Measurements from ENCODE around the gene GPX1. TPM values are rescaled to one million over a fixed set of nuclear protein-coding genes. Genes with fewer than 3 reads are reported as not detected.

The GPX1 gene
- total RNA-seq, 1 donor from 2014 or later: 607 TPM

GRCh38 chr3:49316696-49317457 is 41.3 kb downstream of the GPX1 start:
- no peak for DNase-seq (ENCODE audit: extremely low read depth, low read depth, low spot score)

GRCh38 chr3:49313896-49314688 is 44.1 kb downstream of the GPX1 start:
- no peak for DNase-seq (ENCODE audit: extremely low read depth, low read depth, low spot score)

- DNase-seq (ENCODE audit: extremely low read depth, low read depth, low spot score): no peak
Observed at GRCh38 chr3:49311283-49311682, 46.9 kb downstream of the GPX1 start.

GRCh38 chr3:49310677-49311076 is 47.5 kb downstream of the GPX1 start:
- DNase-seq (ENCODE audit: extremely low read depth, low read depth, low spot score): no peak

Other genes starting within 250 kb of the GPX1 start
- 37.7 and 43.1 TPM in 2 replicates for gene USP19, start 237.5 kb downstream of the GPX1 start, total RNA-seq
- 1,071 and 1,381 TPM in 2 replicates for gene LAMB2, start 225.3 kb downstream of the GPX1 start, total RNA-seq
- gene CCDC71, start 192.0 kb downstream of the GPX1 start, total RNA-seq: 40.8 and 41.9 TPM in 2 replicates
- 98.4 and 110 TPM in 2 replicates for gene KLHDC8B, start 186.8 kb downstream of the GPX1 start, total RNA-seq
- gene C3orf62, start 81.1 kb downstream of the GPX1 start, total RNA-seq: 2.3 and 5.8 TPM in 2 replicates
- 24.2 and 36.1 TPM in 2 replicates for gene USP4, start 18.3 kb downstream of the GPX1 start, total RNA-seq
- 584 and 601 TPM in 2 replicates for gene RHOA, start 53.6 kb upstream of the GPX1 start, total RNA-seq
- 18.4 and 28.7 TPM in 2 replicates for gene TCTA, start 54.1 kb upstream of the GPX1 start, total RNA-seq
- 1.9 and 2.5 TPM in 2 replicates for gene AMT, start 64.1 kb upstream of the GPX1 start, total RNA-seq
- gene NICN1, start 71.0 kb upstream of the GPX1 start, total RNA-seq: 10.1 and 12.6 TPM in 2 replicates
- gene DAG1, start 111.9 kb upstream of the GPX1 start, total RNA-seq: 99.3 and 111 TPM in 2 replicates
- gene BSN, start 196.1 kb upstream of the GPX1 start, total RNA-seq: 0.10 and 0.29 TPM in 2 replicates